ENCODE results near the gene PDCD2. TPM values are rescaled to one million over a fixed set of nuclear protein-coding genes. Genes with fewer than 3 reads are reported as not detected.

Gene PDCD2
- total RNA-seq, 4 donors from 2014 or later, result 53.5 to 82.2 (median 70.3) TPM

DNA sequence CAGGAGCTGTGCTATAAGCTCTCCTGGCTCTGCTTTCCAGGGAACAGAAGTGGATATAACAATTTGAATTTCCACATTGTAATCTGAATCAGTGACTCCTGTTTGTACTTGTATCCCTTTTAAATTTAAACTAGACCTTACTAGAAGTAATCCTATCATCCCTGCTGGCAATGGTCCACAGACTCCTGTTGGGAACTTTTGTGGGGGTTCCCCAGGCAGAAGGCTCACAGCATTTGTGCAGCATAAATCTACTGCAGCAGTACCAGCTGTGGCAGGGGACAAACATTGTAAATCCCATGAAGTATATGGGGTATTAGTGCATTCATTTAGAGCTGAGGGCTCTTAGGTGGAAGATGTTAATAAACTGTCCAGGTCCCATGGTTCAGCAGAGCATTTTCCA lies 12.0 kb upstream of the PDCD2 start:
- DNase-seq (ENCODE audit: low spot score in 2 of 2), result no peak
- Histone ChIP-seq H3K4me3 (no peak overlapping the region), H3K4me1 (no peaks in the 10 kb centered on the region), H3K27ac (no peak overlapping the region), H3K27me3 (no peaks in the 10 kb centered on the region), H3K36me3 (no peaks in the 10 kb centered on the region), H3K9me3 (peaks cover 0 to 11% (median 0%) of the 10 kb centered on the region in 4 donors)
- TF ChIP-seq POLR2A (IDR thresholded peaks at IDR 0.05) (no peak), EP300 (IDR thresholded peaks at IDR 0.05) (no peak)
- TF ChIP-seq, protein P1, sequence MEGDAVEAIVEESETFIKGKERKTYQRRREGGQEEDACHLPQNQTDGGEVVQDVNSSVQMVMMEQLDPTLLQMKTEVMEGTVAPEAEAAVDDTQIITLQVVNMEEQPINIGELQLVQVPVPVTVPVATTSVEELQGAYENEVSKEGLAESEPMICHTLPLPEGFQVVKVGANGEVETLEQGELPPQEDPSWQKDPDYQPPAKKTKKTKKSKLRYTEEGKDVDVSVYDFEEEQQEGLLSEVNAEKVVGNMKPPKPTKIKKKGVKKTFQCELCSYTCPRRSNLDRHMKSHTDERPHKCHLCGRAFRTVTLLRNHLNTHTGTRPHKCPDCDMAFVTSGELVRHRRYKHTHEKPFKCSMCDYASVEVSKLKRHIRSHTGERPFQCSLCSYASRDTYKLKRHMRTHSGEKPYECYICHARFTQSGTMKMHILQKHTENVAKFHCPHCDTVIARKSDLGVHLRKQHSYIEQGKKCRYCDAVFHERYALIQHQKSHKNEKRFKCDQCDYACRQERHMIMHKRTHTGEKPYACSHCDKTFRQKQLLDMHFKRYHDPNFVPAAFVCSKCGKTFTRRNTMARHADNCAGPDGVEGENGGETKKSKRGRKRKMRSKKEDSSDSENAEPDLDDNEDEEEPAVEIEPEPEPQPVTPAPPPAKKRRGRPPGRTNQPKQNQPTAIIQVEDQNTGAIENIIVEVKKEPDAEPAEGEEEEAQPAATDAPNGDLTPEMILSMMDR (IDR thresholded peaks at IDR 0.05), result no peak

DNA sequence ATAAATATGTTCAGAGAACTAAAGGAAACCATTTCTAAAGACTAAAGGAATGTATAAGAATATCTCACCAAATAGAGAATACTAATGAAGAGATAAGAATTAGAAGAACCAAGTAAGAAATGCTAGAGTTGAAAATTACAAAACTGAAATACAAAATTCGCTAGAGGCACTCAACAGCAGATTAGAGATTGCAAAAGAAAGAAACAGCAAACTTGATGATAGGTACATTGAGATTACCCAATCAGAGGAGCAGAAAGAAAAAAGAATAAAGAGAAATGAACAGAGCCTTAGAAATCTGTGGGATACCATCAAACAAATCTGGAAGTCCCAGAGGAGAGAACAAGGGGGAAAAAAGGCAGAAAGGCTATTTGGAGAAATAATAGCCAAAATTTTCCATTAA lies 6.3 kb upstream of the PDCD2 start:
- TF ChIP-seq POLR2A (IDR thresholded peaks at IDR 0.05), result no peak
- no peak for TF ChIP-seq EP300 (IDR thresholded peaks at IDR 0.05)
- TF ChIP-seq, protein P1 (IDR thresholded peaks at IDR 0.05), result no peak
- WGBS, 2 donors, result 80 to 86% methylated on average over 1 of the region's 1 CpG
- peaks cover 0 to 19% (median 3%) of the 10 kb centered on the region in 4 donors for H3K9me3 ChIP-seq
- H3K4me1 ChIP-seq, result peaks cover 0 to 3% (median 0%) of the 10 kb centered on the region in 4 donors
- H3K27ac ChIP-seq, result no peak overlapping the region
- H3K27me3 ChIP-seq, result no peaks in the 10 kb centered on the region
- no peak overlapping the region for H3K4me3 ChIP-seq
- H3K36me3 ChIP-seq, result no peaks in the 10 kb centered on the region
- no peak for DNase-seq (ENCODE audit: low spot score in 2 of 2)

DNA sequence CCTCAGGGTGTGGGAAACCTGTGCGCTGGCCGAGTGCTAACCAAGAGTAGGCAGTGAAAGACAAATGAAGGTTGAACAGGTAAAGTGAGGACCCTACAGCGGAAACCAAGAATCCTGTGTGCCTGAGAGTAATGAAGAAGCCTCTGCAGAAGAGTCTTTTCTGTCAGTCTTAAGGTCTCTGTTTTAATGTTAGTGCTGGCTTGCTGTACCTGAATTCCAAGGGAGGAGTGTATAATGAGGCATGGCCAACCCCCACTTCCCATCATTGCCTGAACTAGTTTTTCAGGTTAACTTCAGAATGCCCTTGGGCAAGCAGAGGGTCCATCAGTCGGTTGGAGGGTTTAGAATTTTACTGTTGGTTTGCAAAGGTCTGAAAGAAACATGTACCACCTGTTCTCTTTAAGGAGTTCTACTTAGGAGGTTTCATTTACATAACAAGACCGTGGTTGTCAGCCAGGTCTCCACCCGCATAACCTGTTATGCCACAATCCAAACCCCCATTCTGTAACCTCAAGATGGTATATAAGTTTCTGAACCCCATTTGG lies 589 bp upstream of the PDCD2 start:
- WGBS, 2 donors, result 6 to 10% methylated on average over 6 of the region's 6 CpGs
- Histone ChIP-seq H3K27ac (peak overlapping the region; percentile 79 to 90 (median 89)), H3K36me3 (peaks cover 0 to 28% (median 0%) of the 10 kb centered on the region in 3 donors), H3K4me1 (peaks cover 0 to 24% (median 9%) of the 10 kb centered on the region in 4 donors), H3K4me3 (peak overlapping the region; percentile 66 to 92 (median 84)), H3K9me3 (no peaks in the 10 kb centered on the region), H3K27me3 (no peaks in the 10 kb centered on the region)
- no peak for DNase-seq (ENCODE audit: low spot score in 2 of 2)
- TF ChIP-seq, protein P1 (IDR thresholded peaks at IDR 0.05), result no peak
- TF ChIP-seq POLR2A (IDR thresholded peaks at IDR 0.05) (no peak), EP300 (IDR thresholded peaks at IDR 0.05) (no peak)

DNA sequence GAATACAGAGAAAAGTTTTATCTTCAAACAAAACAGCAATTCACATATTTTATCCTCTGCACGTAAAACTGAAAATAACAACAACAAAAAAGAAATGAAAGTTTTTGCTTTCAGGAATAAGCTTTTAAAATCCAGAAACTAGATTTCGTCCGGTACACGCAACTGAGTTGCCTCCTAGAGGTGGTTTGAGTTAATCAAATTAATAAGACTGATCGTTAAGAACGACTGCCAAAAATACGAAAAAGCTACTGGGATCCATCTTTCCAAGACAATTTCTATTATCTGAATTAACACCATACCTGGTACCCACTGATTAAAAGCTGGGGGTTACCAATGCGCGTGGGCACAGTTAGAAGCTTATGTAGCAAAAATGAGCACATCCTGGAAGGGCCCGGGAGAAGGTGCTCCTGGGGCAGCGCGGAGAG lies 669 bp downstream of the PDCD2 start:
- DNase-seq (ENCODE audit: low spot score in 2 of 2), result no peak
- H3K27me3 ChIP-seq, result no peaks in the 10 kb centered on the region
- WGBS, 2 donors, result 0 to 1% methylated on average over 12 of the region's 12 CpGs
- peak overlapping the region; percentile 79 to 90 (median 89) for H3K27ac ChIP-seq
- peaks cover 0 to 41% (median 0%) of the 10 kb centered on the region in 3 donors for H3K36me3 ChIP-seq
- H3K9me3 ChIP-seq, result no peaks in the 10 kb centered on the region
- peak overlapping the region; percentile 66 to 92 (median 84) for H3K4me3 ChIP-seq
- TF ChIP-seq POLR2A (IDR thresholded peaks at IDR 0.05) (no peak), EP300 (IDR thresholded peaks at IDR 0.05) (no peak)
- TF ChIP-seq, protein P1 (IDR thresholded peaks at IDR 0.05), result no peak
- H3K4me1 ChIP-seq, result peaks cover 0 to 24% (median 9%) of the 10 kb centered on the region in 4 donors

DNA sequence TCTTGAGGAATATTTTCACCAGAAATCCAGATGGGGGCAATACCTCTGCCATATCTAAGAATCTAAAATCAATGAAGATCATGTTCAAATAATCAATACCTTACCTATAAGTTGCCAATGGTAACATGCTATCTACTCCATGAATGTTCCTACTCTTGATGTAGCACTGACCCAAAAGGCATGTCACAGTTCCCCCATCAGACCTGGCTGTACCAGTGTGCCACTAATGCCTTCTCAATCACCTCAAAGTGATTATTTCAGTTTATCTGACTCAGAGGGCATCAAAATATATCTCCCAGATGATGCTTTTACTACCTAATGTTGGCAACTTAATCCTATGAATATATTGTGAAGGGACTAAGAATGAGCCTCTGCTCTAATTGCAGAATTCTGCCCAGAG lies 5.5 kb downstream of the PDCD2 start:
- Histone ChIP-seq H3K36me3 (peaks cover 0 to 86% (median 0%) of the 10 kb centered on the region in 3 donors), H3K4me1 (peaks cover 0 to 12% (median 2%) of the 10 kb centered on the region in 4 donors), H3K27ac (no peak overlapping the region), H3K27me3 (no peaks in the 10 kb centered on the region), H3K4me3 (no peak overlapping the region), H3K9me3 (no peaks in the 10 kb centered on the region)
- no peak for DNase-seq (ENCODE audit: low spot score in 2 of 2)
- TF ChIP-seq EP300 (IDR thresholded peaks at IDR 0.05) (no peak), POLR2A (IDR thresholded peaks at IDR 0.05) (no peak)
- TF ChIP-seq, protein P1 (IDR thresholded peaks at IDR 0.05), result no peak

Measured in tibial nerve (tissue), 4 donors.